ENCODE results near the gene MAGI2.

GRCh38 chr7:78139335-78139734 is 1314.1 kb downstream of the MAGI2 start:
- TF ChIP-seq CTCF (IDR thresholded peaks at IDR 0.05) (no peak), POLR2A (IDR thresholded peaks at IDR 0.05) (no peak), POLR2AphosphoS5 (IDR thresholded peaks at IDR 0.05) (no peak), EP300 (IDR thresholded peaks at IDR 0.05) (no peak)

Data from suprapubic skin (tissue), 4 donors.